Nephron (organoid): ENCODE results near the gene FNDC3B.

Experiments used
- H3K27ac Mint-ChIP-seq, 3 experiments: 2 replicates each; pipeline ENCODE4 v1.8.0; 2020; ENCODE audit warnings: mixed read lengths in 3 of 3, mild to moderate bottlenecking in 2 of 3, moderate library complexity in 1 of 3
- H3K27me3 Mint-ChIP-seq: 2 replicates; pipeline ENCODE4 v1.8.0; 2021; ENCODE audit warnings: low read depth, mild to moderate bottlenecking, moderate library complexity, mixed read lengths
- H3K36me3 Mint-ChIP-seq: 2 replicates; pipeline ENCODE4 v1.8.0; 2020; ENCODE audit warnings: low read depth, mixed read lengths
- H3K4me1 Mint-ChIP-seq: 2 replicates; pipeline ENCODE4 v1.8.0; 2020; ENCODE audit warnings: mixed read lengths
- H3K4me3 Mint-ChIP-seq, 3 experiments: 2 replicates each; pipeline ENCODE4 v1.8.0; 2020; ENCODE audit warnings: mild to moderate bottlenecking in 3 of 3, mixed read lengths in 3 of 3, moderate library complexity in 2 of 3
- H3K9me3 Mint-ChIP-seq: 2 replicates; pipeline ENCODE4 v1.8.0; 2020; ENCODE audit warnings: mixed read lengths
- TF ChIP-seq, protein P1 (sequence below), 3 experiments: fragments of 200-600 bp; sonication (generic); IDR thresholded peaks; one replicate each; pipeline ENCODE4 v1.5.0; 2021; ENCODE audit warnings: antibody characterized with exemption in 3 of 3; ENCODE audit not compliant: unreplicated experiment in 3 of 3

FNDC3B gene

DNA sequence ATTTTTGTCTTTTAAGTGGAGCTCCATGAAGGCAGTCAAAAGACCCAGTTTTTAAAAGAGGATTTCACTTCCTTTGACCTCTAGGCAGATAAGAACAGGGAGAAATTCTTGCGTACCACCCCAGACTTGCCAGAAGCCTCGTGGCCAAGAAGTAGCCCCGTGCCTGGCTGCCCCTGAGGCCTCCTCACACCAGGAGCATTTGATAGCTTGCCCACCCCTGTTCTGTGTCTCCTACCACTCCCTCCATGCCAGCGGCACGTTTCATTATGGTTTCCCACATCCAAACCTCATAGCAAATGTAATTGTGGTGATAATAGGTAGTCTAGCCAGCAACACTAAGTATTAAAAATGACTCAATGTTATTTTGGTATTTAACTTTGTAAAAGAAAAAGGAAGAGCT is 301.2 kb downstream of the FNDC3B start:
- no peaks in the 10 kb centered on the region for H3K9me3 Mint-ChIP-seq
- H3K27me3 Mint-ChIP-seq, result no peaks in the 10 kb centered on the region
- H3K36me3 Mint-ChIP-seq, result peaks cover 55% of the 10 kb centered on the region
- no peaks in the 10 kb centered on the region for H3K4me1 Mint-ChIP-seq
- H3K4me3 Mint-ChIP-seq, result no peak overlapping the region
- H3K27ac Mint-ChIP-seq, result peak overlapping the region in 2 of 3 experiments; percentile 35 to 61
- TF ChIP-seq, protein P1, sequence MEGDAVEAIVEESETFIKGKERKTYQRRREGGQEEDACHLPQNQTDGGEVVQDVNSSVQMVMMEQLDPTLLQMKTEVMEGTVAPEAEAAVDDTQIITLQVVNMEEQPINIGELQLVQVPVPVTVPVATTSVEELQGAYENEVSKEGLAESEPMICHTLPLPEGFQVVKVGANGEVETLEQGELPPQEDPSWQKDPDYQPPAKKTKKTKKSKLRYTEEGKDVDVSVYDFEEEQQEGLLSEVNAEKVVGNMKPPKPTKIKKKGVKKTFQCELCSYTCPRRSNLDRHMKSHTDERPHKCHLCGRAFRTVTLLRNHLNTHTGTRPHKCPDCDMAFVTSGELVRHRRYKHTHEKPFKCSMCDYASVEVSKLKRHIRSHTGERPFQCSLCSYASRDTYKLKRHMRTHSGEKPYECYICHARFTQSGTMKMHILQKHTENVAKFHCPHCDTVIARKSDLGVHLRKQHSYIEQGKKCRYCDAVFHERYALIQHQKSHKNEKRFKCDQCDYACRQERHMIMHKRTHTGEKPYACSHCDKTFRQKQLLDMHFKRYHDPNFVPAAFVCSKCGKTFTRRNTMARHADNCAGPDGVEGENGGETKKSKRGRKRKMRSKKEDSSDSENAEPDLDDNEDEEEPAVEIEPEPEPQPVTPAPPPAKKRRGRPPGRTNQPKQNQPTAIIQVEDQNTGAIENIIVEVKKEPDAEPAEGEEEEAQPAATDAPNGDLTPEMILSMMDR (IDR thresholded peaks at IDR 0.05; ENCODE audit: unreplicated experiment in 3 of 3), result no peak

DNA sequence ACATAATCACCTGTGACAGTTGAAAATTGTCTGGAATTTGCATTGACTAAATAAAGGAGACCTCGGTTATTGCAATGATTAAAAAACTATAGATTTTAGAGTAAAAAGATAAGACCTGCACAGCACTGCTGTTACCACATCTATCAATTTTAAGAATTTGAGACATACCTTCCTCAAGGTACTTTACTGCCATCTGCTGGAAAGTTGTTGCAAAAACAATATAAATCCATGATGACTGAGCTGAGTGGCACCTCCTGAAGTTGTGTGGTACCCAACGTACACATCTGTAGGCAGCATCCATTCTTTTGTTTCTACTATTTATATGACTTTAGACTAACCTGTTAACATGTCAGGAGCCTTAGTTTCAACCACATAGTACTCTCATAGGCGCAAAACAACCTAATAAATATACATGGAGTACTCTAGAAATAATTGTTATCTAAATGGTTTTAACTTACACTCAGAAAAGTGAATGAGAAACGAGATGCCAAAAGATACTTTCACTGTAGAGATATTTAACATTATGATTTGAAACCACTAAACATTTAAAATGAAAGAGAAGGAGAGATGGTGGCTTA is 302.2 kb downstream of the FNDC3B start:
- no peaks in the 10 kb centered on the region for H3K9me3 Mint-ChIP-seq
- H3K4me3 Mint-ChIP-seq, result no peak overlapping the region
- TF ChIP-seq, protein P1 (IDR thresholded peaks at IDR 0.05; ENCODE audit: unreplicated experiment in 3 of 3), result peak; percentile 64 to 66 (median 66)
- no peaks in the 10 kb centered on the region for H3K4me1 Mint-ChIP-seq
- peak overlapping the region in 2 of 3 experiments; percentile 24 to 35 for H3K27ac Mint-ChIP-seq
- peaks cover 56% of the 10 kb centered on the region for H3K36me3 Mint-ChIP-seq
- H3K27me3 Mint-ChIP-seq, result no peaks in the 10 kb centered on the region

DNA sequence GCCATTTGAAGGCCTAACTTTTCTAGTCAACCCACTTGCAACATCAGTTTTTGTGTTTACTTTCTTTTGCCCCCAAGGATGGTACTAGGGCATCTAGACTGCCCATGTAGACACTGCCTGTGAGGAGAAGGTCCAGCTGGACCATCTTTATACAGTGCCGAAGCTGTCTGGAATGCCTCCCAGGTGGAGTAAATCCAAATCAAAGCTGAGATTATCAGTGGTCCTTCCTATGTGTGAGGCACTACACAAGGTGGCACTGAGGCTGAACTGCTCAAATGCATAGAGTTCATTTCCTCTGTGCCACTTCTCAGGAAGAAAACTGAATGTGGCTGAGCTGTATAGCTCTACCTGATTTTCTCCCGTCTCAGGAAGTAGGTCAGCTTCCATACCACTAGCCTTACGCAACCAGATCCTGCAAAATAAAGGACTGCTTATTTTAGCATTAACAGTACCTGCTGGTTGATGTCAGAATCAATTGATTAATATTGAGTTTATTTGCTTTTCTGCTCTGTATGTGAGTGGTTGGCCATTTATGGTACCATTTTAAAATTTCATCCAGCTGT is 302.8 kb downstream of the FNDC3B start:
- H3K27me3 Mint-ChIP-seq, result no peaks in the 10 kb centered on the region
- peaks cover 55% of the 10 kb centered on the region for H3K36me3 Mint-ChIP-seq
- no peak overlapping the region for H3K4me3 Mint-ChIP-seq
- H3K4me1 Mint-ChIP-seq, result no peaks in the 10 kb centered on the region
- H3K27ac Mint-ChIP-seq, result no peak overlapping the region
- TF ChIP-seq, protein P1 (IDR thresholded peaks at IDR 0.05; ENCODE audit: unreplicated experiment in 3 of 3), result no peak
- no peaks in the 10 kb centered on the region for H3K9me3 Mint-ChIP-seq

DNA sequence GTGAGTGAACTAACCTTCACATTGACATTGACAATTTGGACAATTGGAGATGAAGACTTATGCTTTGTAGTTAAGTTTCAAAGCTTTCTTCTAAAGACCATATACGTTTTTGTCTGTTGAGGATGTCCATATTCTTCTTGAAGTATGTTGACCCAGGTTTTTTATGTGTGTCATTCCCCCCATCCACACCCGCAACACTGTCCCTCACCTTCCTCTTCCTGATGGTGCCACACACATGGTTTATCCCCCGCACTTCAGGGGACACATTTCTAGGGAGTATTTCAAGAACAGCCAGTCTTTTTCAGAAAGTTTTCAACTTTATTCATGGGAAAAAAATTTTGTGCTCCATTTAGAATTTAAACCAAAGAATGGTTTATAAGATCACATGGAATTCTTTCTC is 303.7 kb downstream of the FNDC3B start:
- no peaks in the 10 kb centered on the region for H3K4me1 Mint-ChIP-seq
- H3K27ac Mint-ChIP-seq, result no peak overlapping the region
- H3K9me3 Mint-ChIP-seq, result no peaks in the 10 kb centered on the region
- H3K36me3 Mint-ChIP-seq, result peaks cover 54% of the 10 kb centered on the region
- TF ChIP-seq, protein P1 (IDR thresholded peaks at IDR 0.05; ENCODE audit: unreplicated experiment in 3 of 3), result no peak
- H3K4me3 Mint-ChIP-seq, result no peak overlapping the region
- H3K27me3 Mint-ChIP-seq, result no peaks in the 10 kb centered on the region

DNA sequence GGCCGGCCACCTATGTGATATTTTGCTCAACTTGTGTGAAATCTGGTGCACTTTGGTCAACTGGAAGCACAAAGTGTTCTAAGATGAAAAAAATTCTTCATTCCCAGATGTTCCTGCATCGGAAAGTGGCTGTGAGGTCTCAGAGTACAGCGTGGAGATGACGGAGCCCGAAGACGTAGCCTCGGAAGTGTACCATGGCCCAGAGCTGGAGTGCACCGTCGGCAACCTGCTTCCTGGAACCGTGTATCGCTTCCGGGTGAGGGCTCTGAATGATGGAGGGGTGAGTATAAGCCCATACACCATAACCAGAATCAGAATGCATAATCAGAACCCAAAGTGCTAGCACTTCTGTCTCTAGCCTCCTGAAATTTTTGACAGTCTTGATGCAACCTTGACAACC is 304.6 kb downstream of the FNDC3B start:
- Mint-ChIP-seq H3K4me3 (no peak overlapping the region), H3K27me3 (no peaks in the 10 kb centered on the region), H3K4me1 (no peaks in the 10 kb centered on the region), H3K36me3 (peaks cover 55% of the 10 kb centered on the region), H3K27ac (no peak overlapping the region), H3K9me3 (no peaks in the 10 kb centered on the region)
- TF ChIP-seq, protein P1 (IDR thresholded peaks at IDR 0.05; ENCODE audit: unreplicated experiment in 3 of 3), result no peak

DNA sequence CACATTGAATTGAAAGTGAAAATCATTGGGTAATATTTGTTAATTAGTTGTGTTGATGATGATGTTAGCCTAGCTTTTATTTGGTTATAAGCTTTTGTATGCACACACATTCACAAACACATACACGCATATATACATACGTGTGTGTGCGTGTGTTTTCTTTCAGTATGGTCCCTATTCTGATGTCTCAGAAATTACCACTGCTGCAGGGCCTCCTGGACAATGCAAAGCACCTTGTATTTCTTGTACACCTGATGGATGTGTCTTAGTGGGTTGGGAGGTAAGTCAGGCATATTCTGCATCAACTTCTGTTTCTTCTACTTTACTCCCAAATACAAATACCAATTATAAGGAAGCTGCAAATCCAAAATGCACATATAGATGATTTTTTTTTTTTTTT is 306.8 kb downstream of the FNDC3B start:
- TF ChIP-seq, protein P1 (IDR thresholded peaks at IDR 0.05; ENCODE audit: unreplicated experiment in 3 of 3), result no peak
- H3K27me3 Mint-ChIP-seq, result no peaks in the 10 kb centered on the region
- no peak overlapping the region for H3K4me3 Mint-ChIP-seq
- H3K36me3 Mint-ChIP-seq, result peaks cover 57% of the 10 kb centered on the region
- no peak overlapping the region for H3K27ac Mint-ChIP-seq
- no peaks in the 10 kb centered on the region for H3K9me3 Mint-ChIP-seq
- no peaks in the 10 kb centered on the region for H3K4me1 Mint-ChIP-seq
